HT-29 (cell line): Measurements from ENCODE around the gene EFHB. TPM values are rescaled to one million over a fixed set of nuclear protein-coding genes. Genes with fewer than 3 reads are reported as not detected.

Source experiments
- total RNA-seq: library from RNA; depleted of rRNA; stranded (reverse); fragments of >200 nt; shearing (Covaris generic); gene quantifications from 2 replicates; pipeline ENCODE4 v1.2.3, GENCODE V29; 2014; rRNA removed

Gene EFHB
- total RNA-seq, 1 experiment from 2014 or later, result not detected

Other genes starting within 250 kb of the EFHB start
- 25.7 and 29.7 TPM in 2 replicates for gene RAB5A, start 12.9 kb upstream of the EFHB start, total RNA-seq
- not detected in 2 replicates for gene PP2D1, start 78.0 kb upstream of the EFHB start, total RNA-seq
- gene KAT2B, start 106.2 kb upstream of the EFHB start, total RNA-seq, result 1.5 and 1.7 TPM in 2 replicates